HG03175 (cell line): ENCODE results near the gene INSR.
A peak's percentile ranks its signal among the peaks of the same experiment; 100 is the strongest.

ENCODE experiments used
- ATAC-seq: cut with Tn5 transposase; IDR thresholded peaks from one replicate; pipeline ENCODE4 v1.9.1; 2021; ENCODE audit warnings: mild to moderate bottlenecking, moderate library complexity; ENCODE audit not compliant: unreplicated experiment

Gene INSR

DNA sequence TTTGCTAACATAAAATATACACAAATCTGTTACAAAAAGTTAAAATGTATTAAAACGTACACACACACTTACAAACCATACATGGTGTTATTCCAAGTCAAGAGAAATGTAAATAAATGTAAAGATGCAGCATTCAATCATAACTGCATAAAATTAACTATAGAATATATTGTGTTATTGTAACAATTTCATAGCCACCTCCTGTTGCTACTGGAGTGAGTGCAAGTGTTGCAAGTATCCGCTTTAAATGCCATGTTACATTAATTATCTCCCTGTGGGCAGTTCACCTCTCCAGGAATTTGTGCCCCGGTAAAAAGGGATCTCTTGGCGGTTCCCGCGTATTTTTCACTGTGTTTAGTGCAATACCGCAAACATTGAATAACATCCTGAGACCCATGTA, 3.5 kb upstream of the INSR start:
- no peak for ATAC-seq

GRCh38 chr19:7295912-7296536, 1.8 kb upstream of the INSR start:
- ATAC-seq = no peak

- no peak for ATAC-seq
These were observed 471 bp upstream of the INSR start for GRCh38 chr19:7294558-7295212.

- ATAC-seq = peak; percentile 15
These were observed 1.1 kb downstream of the INSR start for GRCh38 chr19:7292950-7293761.

GRCh38 chr19:7292352-7292949, 1.8 kb downstream of the INSR start:
- ATAC-seq = no peak

DNA sequence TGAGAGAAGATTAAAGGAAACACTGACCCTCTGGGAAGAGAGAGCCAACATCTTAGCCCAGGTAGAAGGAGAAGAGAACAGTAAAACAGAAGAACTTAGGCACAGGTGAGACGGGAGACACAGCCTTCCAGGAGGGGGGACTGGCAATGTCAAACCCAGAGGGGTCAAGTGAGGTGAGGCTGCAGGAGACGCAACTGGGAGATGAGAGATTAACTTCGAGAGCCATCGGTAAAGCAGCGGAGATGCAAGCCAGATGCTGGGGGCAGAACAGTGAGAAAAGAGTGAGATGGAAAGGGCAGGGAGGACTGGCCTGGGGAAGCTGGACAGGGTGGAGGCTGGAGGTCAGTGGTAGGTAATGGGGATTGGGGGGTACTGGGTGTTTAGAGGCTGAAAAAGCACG, 5.2 kb downstream of the INSR start:
- no peak for ATAC-seq

GRCh38 chr19:7288131-7288530, 6.1 kb downstream of the INSR start:
- no peak for ATAC-seq

- ATAC-seq = no peak
These were observed 6.5 kb downstream of the INSR start for GRCh38 chr19:7287722-7288121.

GRCh38 chr19:7280940-7281666, 13.1 kb downstream of the INSR start:
- no peak for ATAC-seq

GRCh38 chr19:7272856-7273578, 21.2 kb downstream of the INSR start:
- no peak for ATAC-seq

GRCh38 chr19:7268705-7269098, 25.5 kb downstream of the INSR start:
- ATAC-seq = no peak

DNA sequence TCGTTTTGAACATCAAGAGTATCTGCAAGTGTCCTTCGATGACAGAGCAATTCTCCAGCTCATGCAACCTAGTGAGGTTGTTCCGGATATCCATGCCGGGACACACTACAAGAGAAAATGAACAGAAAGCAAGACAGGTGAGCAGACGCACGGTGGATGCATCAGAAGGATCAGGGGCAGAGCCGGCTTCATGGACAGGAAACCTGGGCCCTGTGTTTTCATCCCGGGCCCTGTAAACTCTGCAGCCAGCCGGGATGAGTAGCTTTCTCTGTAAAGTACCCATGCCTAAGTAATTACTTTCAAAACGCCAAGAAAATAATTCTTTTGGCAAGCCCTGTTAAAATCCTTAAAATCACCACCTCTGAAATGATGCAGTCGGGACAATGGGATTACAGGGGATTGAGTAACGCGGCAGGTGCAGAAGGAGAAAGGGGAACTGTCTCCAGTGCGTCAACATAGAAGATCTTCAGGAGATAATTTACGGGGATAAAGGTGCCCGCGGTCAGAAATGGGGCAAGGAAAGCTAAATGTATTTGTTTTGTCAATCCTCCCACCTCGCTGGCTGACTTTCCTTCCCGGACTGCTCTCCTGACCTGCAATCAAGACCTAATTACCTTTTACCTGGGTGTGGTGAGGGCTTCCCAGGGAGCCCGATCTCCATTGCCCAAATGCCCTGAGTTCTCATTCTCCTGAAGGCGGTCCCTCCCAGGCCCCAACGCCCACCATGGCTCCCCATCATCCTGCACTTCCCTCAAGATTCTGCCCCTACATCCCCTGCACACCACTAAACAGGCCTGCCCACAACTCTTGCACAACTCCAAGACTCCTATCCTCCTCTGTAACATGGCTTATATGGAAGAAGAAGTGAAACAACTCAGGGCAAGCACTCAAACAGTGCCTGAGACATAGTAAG, 26.2 kb downstream of the INSR start:
- no peak for ATAC-seq

- ATAC-seq = no peak
These were observed 27.4 kb downstream of the INSR start for GRCh38 chr19:7266832-7267231.

DNA sequence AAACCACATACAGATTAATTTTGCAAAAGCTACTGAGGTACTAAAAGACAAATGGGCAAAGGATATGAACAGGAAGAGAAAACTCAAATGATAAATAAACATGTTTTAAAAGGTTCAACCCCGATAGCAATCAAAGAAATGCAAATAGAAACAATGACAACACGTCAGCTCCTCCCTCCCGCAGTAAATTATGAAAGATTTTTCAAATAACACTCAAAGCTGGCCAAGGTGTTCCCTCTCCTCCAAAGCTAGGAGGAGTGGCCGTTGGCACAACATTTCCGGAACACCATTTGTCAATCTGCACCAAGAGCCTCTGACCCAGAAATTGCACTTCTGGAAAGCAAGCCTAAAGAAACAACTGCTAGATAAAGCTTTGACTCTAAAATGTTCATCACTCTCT, 28.3 kb downstream of the INSR start:
- no peak for ATAC-seq

DNA sequence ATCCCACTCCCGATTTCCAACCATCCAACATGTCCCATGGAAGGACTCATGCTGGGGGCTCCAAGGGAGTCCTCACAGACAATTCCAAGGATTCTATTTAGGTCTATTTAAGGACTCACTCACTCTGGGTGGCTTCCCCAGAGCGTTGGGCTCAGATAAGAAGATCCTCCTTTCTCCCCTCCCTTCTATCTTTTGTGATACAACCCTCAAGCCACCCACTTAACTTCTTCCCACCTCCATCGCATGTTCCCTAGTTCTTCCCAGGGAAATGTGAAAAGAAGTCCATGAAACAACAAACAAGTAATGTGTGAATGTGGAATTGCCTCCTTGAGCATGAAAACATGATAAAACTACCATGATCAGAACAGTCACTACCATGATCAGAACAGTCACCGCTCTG, 29.4 kb downstream of the INSR start:
- no peak for ATAC-seq

DNA sequence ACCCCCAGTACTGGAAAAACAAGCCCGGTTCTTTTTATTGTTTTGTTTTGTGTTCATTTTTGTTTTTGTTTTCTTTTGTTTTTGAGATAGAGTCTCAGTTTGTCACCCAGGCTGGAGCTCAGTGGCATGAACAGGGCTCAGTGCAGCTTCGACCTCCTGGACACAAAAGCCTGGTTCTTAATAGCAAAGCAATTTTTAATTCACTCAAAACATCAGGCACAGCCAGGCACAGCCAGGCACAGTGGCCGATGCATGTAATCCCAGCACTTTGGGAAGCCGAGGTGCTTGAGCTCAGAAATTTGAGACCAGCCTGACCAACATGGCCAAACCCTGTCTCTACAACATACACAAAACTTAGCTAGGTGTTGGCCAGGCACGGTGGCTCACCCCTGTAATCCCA, 30.7 kb downstream of the INSR start:
- no peak for ATAC-seq

DNA sequence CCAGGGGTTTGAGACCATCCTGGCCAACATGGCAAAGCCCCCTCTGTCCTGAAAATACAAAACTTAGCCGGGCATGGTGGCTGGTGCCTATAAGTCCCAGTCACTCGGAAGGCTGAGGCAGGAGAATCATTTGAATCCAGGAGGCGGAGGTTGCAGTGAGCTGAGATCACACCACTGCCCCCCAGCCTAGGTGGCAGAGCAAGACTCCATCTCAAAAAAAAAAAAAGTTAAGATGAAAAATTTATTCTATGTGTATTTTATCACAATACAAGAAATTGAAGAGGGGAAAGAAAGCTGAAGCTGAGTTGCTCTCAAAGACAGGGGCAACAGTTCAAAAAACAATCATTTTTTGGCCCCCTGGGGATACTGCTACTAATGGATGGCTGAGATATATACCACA, 31.1 kb downstream of the INSR start:
- no peak for ATAC-seq

DNA sequence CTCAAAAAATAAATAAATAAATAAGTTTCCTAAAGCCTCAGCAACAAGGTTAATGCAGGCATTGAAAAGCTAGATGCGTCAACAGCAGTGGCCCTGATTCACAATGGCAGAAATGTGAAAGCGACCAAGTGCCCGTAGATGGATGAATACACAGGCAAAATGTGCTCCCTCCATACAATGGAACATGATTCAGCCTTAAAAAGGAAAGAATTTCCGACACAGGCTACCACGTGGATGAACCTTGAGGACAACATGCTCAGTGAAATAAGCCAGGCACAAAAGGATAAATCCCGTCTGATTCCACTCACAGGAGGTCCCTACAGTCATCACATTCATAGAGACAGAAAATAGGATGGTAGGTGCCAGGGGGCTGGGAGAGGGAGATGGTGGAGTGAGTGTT, 31.7 kb downstream of the INSR start:
- ATAC-seq = no peak

DNA sequence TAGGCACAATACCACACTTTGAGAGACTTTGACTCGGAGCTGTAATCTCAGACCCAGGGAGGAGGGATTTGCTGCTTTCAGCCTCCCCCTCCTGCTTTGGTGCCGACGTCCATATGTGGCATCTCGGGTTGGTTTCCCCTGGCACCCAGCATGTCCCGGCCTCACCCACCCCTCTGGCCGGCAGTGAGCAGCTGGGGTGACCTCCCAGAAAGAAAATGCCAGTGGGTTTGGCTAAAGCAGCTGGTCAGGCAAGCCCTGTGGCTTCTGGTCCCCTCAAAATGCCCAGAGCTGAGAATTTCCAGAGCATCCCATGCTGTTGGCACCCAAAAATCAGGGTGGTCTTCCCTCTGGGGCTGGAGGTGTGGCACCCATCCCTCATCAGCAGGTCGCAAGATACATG, 34.1 kb downstream of the INSR start:
- ATAC-seq = no peak
